ENCODE results near the gene CDKN2AIPNL.

The CDKN2AIPNL gene

DNA sequence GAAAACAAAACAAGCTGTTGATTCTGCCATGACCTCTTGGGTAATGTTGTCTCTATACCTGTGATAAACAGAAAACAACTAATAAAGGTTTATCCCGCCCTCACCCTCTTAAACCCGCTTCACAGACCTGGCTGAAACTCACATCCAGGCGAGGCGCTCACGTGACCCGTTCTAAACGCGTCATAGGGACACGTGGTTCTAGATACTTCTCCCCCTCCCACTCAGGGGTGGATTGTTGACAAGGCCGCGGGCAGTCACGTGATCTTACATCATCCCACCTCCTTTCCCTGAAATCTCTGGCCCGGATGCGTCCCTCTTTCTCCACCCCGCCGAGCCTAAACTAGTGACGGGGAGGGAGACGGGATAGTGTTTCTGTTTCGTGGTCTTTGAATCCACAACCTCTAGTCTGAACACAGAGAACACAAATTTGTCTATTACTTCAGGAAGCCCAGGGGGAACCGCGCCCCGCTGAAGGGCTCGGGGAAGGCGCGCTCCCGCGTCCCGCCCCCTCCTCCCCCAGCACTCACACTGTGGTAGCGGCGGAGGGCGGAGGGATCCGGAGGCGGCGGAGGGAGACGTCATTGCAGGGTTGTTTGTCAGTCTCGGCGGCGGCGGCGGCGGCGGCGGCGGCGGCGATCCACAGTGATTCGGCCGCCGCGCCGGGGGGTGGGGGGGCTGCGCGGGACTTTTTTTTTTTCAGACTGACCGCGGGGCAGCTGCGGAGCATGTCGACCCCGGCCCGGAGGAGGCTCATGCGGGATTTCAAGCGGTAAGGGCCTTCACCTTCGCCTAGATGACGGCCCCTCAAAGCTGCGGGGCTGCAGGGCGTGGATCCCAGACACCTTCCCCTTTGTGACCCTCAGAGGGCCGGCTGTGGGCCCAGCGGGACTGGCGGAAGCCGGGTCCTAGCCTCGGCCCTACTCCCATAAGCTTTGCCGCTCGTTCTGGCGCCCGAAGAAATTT, 40.5 kb downstream of the CDKN2AIPNL start, which contains the start of gene UBE2B (continued):
- TF ChIP-seq ZBTB10 (tag by site-specific recombination; IDR thresholded peaks at IDR 0.05) (peak; percentile 82; the same call in 1 of the 2 replicates), ZBTB21 (tag by site-specific recombination; IDR thresholded peaks at IDR 0.05) (peak; percentile 92), ZNF416 (tag by site-specific recombination; IDR thresholded peaks at IDR 0.05) (no peak), REPIN1 (tag by site-specific recombination; IDR thresholded peaks at IDR 0.05; ENCODE audit: low read depth) (peak; percentile 89; the same call in 1 of the 2 replicates), ZNF600 (tag by site-specific recombination; IDR thresholded peaks at IDR 0.05) (0 out of 2 replicates have a peak, but pooled peaks have one; percentile 9), ZNF26 (tag by site-specific recombination; IDR thresholded peaks at IDR 0.05) (no peak), ZNF37A (tag by site-specific recombination; IDR thresholded peaks at IDR 0.05) (no peak), ZNF473 (tag by site-specific recombination; IDR thresholded peaks at IDR 0.05) (no peak), ZNF311 (tag by site-specific recombination; IDR thresholded peaks at IDR 0.05; ENCODE audit: borderline replicate concordance) (no peak), ZNF48 (tag by site-specific recombination; IDR thresholded peaks at IDR 0.05) (no peak), ZNF324 (tag by site-specific recombination; IDR thresholded peaks at IDR 0.05) (peak; percentile 97), ELK4 (IDR thresholded peaks at IDR 0.05; ENCODE audit: borderline replicate concordance, low read depth, low read length) (no peak), ZNF16 (tag by site-specific recombination; IDR thresholded peaks at IDR 0.05; ENCODE audit: low read depth) (no peak), MYNN (tag by site-specific recombination; IDR thresholded peaks at IDR 0.05; ENCODE audit: borderline replicate concordance) (peak; percentile 39; the same call in 1 of the 2 replicates), ZNF792 (tag by site-specific recombination; IDR thresholded peaks at IDR 0.05) (no peak), ZNF596 (tag by site-specific recombination; IDR thresholded peaks at IDR 0.05) (no peak), ZBTB48 (tag by site-specific recombination; IDR thresholded peaks at IDR 0.05) (peak; percentile 71), SCRT1 (tag by site-specific recombination; IDR thresholded peaks at IDR 0.05; ENCODE audit: borderline replicate concordance) (no peak), SCRT2 (tag by site-specific recombination; IDR thresholded peaks at IDR 0.05) (peak; percentile 54; the same call in 1 of the 2 replicates), ZFP3 (tag by site-specific recombination; IDR thresholded peaks at IDR 0.05; ENCODE audit: low read depth) (no peak), ZNF701 (tag by site-specific recombination; IDR thresholded peaks at IDR 0.05) (no peak), ZNF19 (tag by site-specific recombination; IDR thresholded peaks at IDR 0.05; ENCODE audit: low read depth) (0 out of 2 replicates have a peak, but pooled peaks have one; percentile 31), ZNF76 (tag by site-specific recombination; IDR thresholded peaks at IDR 0.05; ENCODE audit: borderline replicate concordance, low read depth) (peak; percentile 73), ZFP69B (tag by site-specific recombination; IDR thresholded peaks at IDR 0.05) (peak; percentile 83), GFI1B (tag by site-specific recombination; IDR thresholded peaks at IDR 0.05) (peak; percentile 96), ZEB2 (tag by site-specific recombination; IDR thresholded peaks at IDR 0.05) (peak; percentile 90), ZNF837 (tag by site-specific recombination; IDR thresholded peaks at IDR 0.05) (no peak), ZNF221 (tag by site-specific recombination; IDR thresholded peaks at IDR 0.05; ENCODE audit: borderline replicate concordance) (no peak), GLIS2 (tag by site-specific recombination; IDR thresholded peaks at IDR 0.05) (peak; percentile 82)
- TF ChIP-seq, protein P1, sequence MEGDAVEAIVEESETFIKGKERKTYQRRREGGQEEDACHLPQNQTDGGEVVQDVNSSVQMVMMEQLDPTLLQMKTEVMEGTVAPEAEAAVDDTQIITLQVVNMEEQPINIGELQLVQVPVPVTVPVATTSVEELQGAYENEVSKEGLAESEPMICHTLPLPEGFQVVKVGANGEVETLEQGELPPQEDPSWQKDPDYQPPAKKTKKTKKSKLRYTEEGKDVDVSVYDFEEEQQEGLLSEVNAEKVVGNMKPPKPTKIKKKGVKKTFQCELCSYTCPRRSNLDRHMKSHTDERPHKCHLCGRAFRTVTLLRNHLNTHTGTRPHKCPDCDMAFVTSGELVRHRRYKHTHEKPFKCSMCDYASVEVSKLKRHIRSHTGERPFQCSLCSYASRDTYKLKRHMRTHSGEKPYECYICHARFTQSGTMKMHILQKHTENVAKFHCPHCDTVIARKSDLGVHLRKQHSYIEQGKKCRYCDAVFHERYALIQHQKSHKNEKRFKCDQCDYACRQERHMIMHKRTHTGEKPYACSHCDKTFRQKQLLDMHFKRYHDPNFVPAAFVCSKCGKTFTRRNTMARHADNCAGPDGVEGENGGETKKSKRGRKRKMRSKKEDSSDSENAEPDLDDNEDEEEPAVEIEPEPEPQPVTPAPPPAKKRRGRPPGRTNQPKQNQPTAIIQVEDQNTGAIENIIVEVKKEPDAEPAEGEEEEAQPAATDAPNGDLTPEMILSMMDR (tag by site-specific recombination; IDR thresholded peaks at IDR 0.05): 0 out of 2 replicates have a peak, but pooled peaks have one; percentile 8

Measured in HEK293 (cell line).